Liver (tissue), 9 donors: ENCODE results near the gene COQ8A. TPM values are rescaled to one million over a fixed set of nuclear protein-coding genes. Genes with fewer than 3 reads are reported as not detected.

ENCODE experiments used
- DNase-seq: peaks from one replicate; pipeline ENCODE4 v3.0.0-alpha.2; 2017; ENCODE audit warnings: low spot score
- H3K27ac ChIP-seq, 2 donors: one replicate each; pipeline ENCODE4 v1.7.0; 2013; ENCODE audit warnings: inconsistent platforms in 2 of 2, low read length in 2 of 2, control low read depth in 1 of 2, low read depth in 1 of 2, mild to moderate bottlenecking in 1 of 2
- H3K27me3 ChIP-seq, 4 donors: one replicate each; pipeline versions ENCODE4 v1.6.1 to v1.7.0; 2013; ENCODE audit warnings: low read length in 3 of 4, inconsistent platforms in 1 of 4, mild to moderate bottlenecking in 1 of 4, moderate library complexity in 1 of 4; ENCODE audit not compliant: control insufficient read depth in 4 of 4, insufficient read depth in 4 of 4
- H3K36me3 ChIP-seq, 4 donors: one replicate each; pipeline versions ENCODE4 v1.6.1 to v1.7.0; 2013; ENCODE audit warnings: low read length in 3 of 4, mild to moderate bottlenecking in 3 of 4, low read depth in 1 of 4, moderate library complexity in 1 of 4; ENCODE audit not compliant: control insufficient read depth in 4 of 4, insufficient read depth in 3 of 4
- H3K4me1 ChIP-seq, 4 donors: one replicate each; pipeline versions ENCODE4 v1.6.1 to v1.7.0; 2013; ENCODE audit warnings: low read length in 3 of 4, mild to moderate bottlenecking in 3 of 4, moderate library complexity in 1 of 4; ENCODE audit not compliant: control insufficient read depth in 4 of 4, insufficient read depth in 4 of 4
- H3K4me3 ChIP-seq, 3 donors: one replicate each; pipeline versions ENCODE4 v1.6.1 to v1.7.0; 2013; ENCODE audit warnings: low read length in 3 of 3, control low read depth in 1 of 3, low read depth in 1 of 3, mild to moderate bottlenecking in 1 of 3
- H3K9ac ChIP-seq, 2 donors: one replicate each; pipeline ENCODE4 v1.7.0; 2013; ENCODE audit warnings: low read length in 2 of 2, mild to moderate bottlenecking in 2 of 2, moderate library complexity in 2 of 2, control low read depth in 1 of 2, low read depth in 1 of 2
- H3K9me3 ChIP-seq, 4 donors: one replicate each; pipeline versions ENCODE4 v1.6.1 to v1.7.0; 2013; ENCODE audit warnings: low read length in 3 of 4; ENCODE audit not compliant: control insufficient read depth in 4 of 4
- EGR1 ChIP-seq, 2 donors: IDR thresholded peaks; 2 replicates each; pipeline ENCODE4 v1.6.1; 2016 to 2018; ENCODE audit warnings: antibody characterized with exemption in 2 of 2, low read depth in 2 of 2
- FOXA1 ChIP-seq: IDR thresholded peaks from 2 replicates; pipeline ENCODE4 v1.6.1; 2016; ENCODE audit warnings: antibody characterized with exemption
- FOXA2 ChIP-seq: IDR thresholded peaks from 2 replicates; pipeline ENCODE4 v1.6.1; 2016; ENCODE audit warnings: antibody characterized with exemption
- GABPA ChIP-seq, 2 donors: IDR thresholded peaks in 1 of 2; conservative IDR thresholded peaks in 1 of 2; 2 replicates each; pipeline ENCODE4 v1.6.1; 2016; ENCODE audit warnings: antibody characterized with exemption in 2 of 2, mild to moderate bottlenecking in 1 of 2, moderate library complexity in 1 of 2
- HNF4A ChIP-seq, 2 donors: conservative IDR thresholded peaks; 2 replicates each; pipeline ENCODE4 v1.6.1; 2016; ENCODE audit warnings: antibody characterized with exemption in 2 of 2, mild to moderate bottlenecking in 2 of 2
- HNF4G ChIP-seq: IDR thresholded peaks from 2 replicates; pipeline ENCODE4 v1.6.1; 2016; ENCODE audit warnings: antibody characterized with exemption
- JUND ChIP-seq, 2 donors: IDR thresholded peaks; 2 replicates each; pipeline ENCODE4 v1.6.1; 2016; ENCODE audit warnings: antibody characterized with exemption in 2 of 2
- NR2F2 ChIP-seq: IDR thresholded peaks from 2 replicates; pipeline ENCODE4 v1.6.1; 2016; ENCODE audit warnings: antibody characterized with exemption
- RAD21 ChIP-seq, 2 donors: IDR thresholded peaks; 2 replicates each; pipeline ENCODE4 v1.6.1; 2016; ENCODE audit warnings: antibody characterized with exemption in 2 of 2, mild to moderate bottlenecking in 2 of 2
- SP1 ChIP-seq: IDR thresholded peaks from 2 replicates; pipeline ENCODE4 v1.6.1; 2018; ENCODE audit warnings: antibody characterized with exemption, mild to moderate bottlenecking
- YY1 ChIP-seq: IDR thresholded peaks from 2 replicates; pipeline ENCODE4 v1.6.1; 2016; ENCODE audit warnings: antibody characterized with exemption, mild to moderate bottlenecking
- WGBS: extraction: QIAGEN DNeasy Blood & Tissue Kit; methylation state at CpG from one replicate; pipeline ENCODE4 v1.1.7; 2013; 5-methylcytosine and 5-hydroxymethylcytosine counted together
- polyA plus RNA-seq, 2 donors: library from polyadenylated mRNA; stranded (reverse) in 1 of 2; unstranded in 1 of 2; fragments of 200-250 nt in 1 of 2; fragments of >200 nt in 1 of 2; fragmentation: Nextera tagmentation in 1 of 2; extraction: Ambion mirVana in 1 of 2; gene quantifications; one replicate each; pipeline versions ENCODE4 v1.2.1 to v1.2.3, GENCODE V29; 2013 to 2015
- total RNA-seq, 2 donors: library from RNA; depleted of rRNA; stranded (reverse); fragments of >200 nt; gene quantifications; one replicate each; pipeline ENCODE4 v1.2.3, GENCODE V29; 2014
- TF ChIP-seq, protein P1 (sequence below): IDR thresholded peaks from 2 replicates; pipeline ENCODE4 v1.6.1; 2016; ENCODE audit warnings: antibody characterized with exemption
- TF ChIP-seq, protein P2 (sequence below): fragments of 150-350 bp; IDR thresholded peaks from 2 replicates; pipeline ENCODE4 v1.5.1; 2017; ENCODE audit warnings: improper control_type of control experiment, low read depth, low read length; ENCODE audit not compliant: missing input control
- TF ChIP-seq, protein P3 (sequence below): IDR thresholded peaks from 2 replicates; pipeline ENCODE4 v1.6.1; 2016; ENCODE audit warnings: antibody characterized with exemption
- TF ChIP-seq, protein P4 (sequence below): IDR thresholded peaks from 2 replicates; pipeline ENCODE4 v1.6.1; 2016; ENCODE audit warnings: antibody characterized with exemption
- donor health status: healthy.
- donor health status: healthy.
- donor health status: healthy.
- donor health status: healthy.
- donor health status: healthy.

The COQ8A gene
- total and polyA plus RNA-seq, 4 donors: 24.4 to 60.0 (median 54.9) TPM

DNA sequence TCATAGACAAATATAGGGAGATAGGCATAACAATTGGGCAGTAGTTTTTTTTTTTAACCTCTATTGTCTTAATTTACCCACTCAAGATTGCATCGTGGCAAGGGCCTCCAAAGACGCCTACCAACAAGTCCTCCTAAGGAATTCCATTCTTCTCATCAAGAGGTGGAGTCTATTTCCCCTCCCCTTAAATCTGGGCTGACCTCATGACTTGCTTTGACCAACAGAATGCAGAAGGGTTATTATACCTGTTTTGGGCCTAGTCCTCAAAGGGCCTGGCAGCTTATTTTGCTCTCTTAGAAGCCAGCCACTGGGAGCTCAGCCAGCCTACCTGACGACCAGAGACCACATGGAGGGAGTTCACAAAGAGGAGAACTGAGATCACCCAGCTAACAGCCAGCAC is 92.3 kb downstream of the COQ8A start:
- no peak for TF ChIP-seq JUND (IDR thresholded peaks at IDR 0.05)
- TF ChIP-seq HNF4A (conservative IDR thresholded peaks at IDR 0.05): no peak
- no peak for TF ChIP-seq GABPA (IDR thresholded peaks at IDR 0.05 in 1 of 2, conservative IDR thresholded peaks at IDR 0.05 in 1 of 2)
- TF ChIP-seq, protein P1, sequence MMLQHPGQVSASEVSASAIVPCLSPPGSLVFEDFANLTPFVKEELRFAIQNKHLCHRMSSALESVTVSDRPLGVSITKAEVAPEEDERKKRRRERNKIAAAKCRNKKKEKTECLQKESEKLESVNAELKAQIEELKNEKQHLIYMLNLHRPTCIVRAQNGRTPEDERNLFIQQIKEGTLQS: no peak
- TF ChIP-seq NR2F2: no peak
- TF ChIP-seq SP1: no peak
- TF ChIP-seq YY1: no peak
- whole genome bisulfite sequencing: 81% methylated on average over 3 of the region's 3 CpGs
- Histone ChIP-seq H3K36me3 (peaks cover 1 to 21% (median 15%) of the 10 kb centered on the region in 4 donors), H3K9me3 (no peaks in the 10 kb centered on the region), H3K4me1 (no peaks in the 10 kb centered on the region), H3K4me3 (no peak overlapping the region), H3K27me3 (no peaks in the 10 kb centered on the region), H3K27ac (no peak overlapping the region), H3K9ac (no peak overlapping the region)
- DNase-seq: no peak

DNA sequence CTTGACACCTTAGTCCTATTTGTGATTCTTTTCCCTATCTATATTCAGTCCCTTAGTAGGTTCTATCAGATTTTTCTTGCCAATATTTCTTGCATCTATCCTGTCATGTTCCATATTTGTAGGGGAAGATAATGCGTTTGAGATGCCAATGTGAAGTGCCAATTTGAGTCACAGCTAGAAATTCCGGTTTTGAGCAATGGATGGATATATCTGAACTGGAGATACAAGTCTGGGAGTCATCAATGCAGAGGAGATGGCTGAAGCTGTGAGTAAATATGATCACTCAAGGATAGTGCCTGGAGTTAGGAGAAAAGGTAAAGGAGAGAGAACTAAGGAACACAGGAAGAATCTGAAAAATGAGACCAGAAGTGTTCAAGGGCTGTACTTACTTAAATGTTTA is 93.8 kb downstream of the COQ8A start:
- no peak overlapping the region for H3K27ac ChIP-seq

DNA sequence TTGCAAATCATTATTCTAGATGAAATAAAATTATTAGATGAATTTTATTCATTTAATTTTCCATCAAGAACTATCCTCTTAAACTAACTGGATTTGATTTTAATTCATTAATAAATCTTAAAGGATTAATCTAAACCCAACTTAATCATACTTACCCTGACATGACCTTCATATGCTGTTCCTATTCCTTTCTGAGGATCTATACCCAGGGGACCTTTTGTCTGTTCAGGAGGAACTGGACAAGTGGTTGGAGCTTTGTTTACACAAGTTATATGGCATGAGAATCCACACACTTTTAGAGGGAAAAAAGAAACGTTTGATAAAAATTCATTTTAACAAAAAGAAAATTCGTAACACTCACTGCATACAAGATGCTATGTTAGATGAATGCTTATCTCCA is 95.2 kb downstream of the COQ8A start:
- Histone ChIP-seq H3K9ac (no peak overlapping the region), H3K36me3 (peaks cover 0 to 17% (median 9%) of the 10 kb centered on the region in 4 donors), H3K27ac (no peak overlapping the region), H3K4me3 (no peak overlapping the region), H3K4me1 (no peaks in the 10 kb centered on the region), H3K9me3 (no peaks in the 10 kb centered on the region), H3K27me3 (no peaks in the 10 kb centered on the region)
- no peak for TF ChIP-seq FOXA2
- TF ChIP-seq, protein P2, sequence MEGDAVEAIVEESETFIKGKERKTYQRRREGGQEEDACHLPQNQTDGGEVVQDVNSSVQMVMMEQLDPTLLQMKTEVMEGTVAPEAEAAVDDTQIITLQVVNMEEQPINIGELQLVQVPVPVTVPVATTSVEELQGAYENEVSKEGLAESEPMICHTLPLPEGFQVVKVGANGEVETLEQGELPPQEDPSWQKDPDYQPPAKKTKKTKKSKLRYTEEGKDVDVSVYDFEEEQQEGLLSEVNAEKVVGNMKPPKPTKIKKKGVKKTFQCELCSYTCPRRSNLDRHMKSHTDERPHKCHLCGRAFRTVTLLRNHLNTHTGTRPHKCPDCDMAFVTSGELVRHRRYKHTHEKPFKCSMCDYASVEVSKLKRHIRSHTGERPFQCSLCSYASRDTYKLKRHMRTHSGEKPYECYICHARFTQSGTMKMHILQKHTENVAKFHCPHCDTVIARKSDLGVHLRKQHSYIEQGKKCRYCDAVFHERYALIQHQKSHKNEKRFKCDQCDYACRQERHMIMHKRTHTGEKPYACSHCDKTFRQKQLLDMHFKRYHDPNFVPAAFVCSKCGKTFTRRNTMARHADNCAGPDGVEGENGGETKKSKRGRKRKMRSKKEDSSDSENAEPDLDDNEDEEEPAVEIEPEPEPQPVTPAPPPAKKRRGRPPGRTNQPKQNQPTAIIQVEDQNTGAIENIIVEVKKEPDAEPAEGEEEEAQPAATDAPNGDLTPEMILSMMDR: no peak
- TF ChIP-seq YY1: no peak
- no peak for TF ChIP-seq SP1
- no peak for TF ChIP-seq EGR1 (IDR thresholded peaks at IDR 0.05; ENCODE audit: low read depth in 2 of 2)
- TF ChIP-seq NR2F2: no peak
- TF ChIP-seq, protein P3, sequence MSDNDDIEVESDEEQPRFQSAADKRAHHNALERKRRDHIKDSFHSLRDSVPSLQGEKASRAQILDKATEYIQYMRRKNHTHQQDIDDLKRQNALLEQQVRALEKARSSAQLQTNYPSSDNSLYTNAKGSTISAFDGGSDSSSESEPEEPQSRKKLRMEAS: no peak
- TF ChIP-seq, protein P1: no peak
- no peak for TF ChIP-seq GABPA (IDR thresholded peaks at IDR 0.05 in 1 of 2, conservative IDR thresholded peaks at IDR 0.05 in 1 of 2)
- 88% methylated on average over 2 of the region's 2 CpGs for WGBS
- no peak for DNase-seq

More for the DNA sequence above, 93.8 kb downstream of the COQ8A start:
- peaks cover 0 to 15% (median 10%) of the 10 kb centered on the region in 4 donors for H3K36me3 ChIP-seq
- no peak for DNase-seq
- no peaks in the 10 kb centered on the region for H3K9me3 ChIP-seq
- TF ChIP-seq HNF4G: no peak
- no peak for TF ChIP-seq GABPA (IDR thresholded peaks at IDR 0.05 in 1 of 2, conservative IDR thresholded peaks at IDR 0.05 in 1 of 2)
- TF ChIP-seq FOXA2: no peak
- no peak for TF ChIP-seq FOXA1
- TF ChIP-seq RAD21 (IDR thresholded peaks at IDR 0.05): no peak
- TF ChIP-seq YY1: no peak
- TF ChIP-seq, protein P4, sequence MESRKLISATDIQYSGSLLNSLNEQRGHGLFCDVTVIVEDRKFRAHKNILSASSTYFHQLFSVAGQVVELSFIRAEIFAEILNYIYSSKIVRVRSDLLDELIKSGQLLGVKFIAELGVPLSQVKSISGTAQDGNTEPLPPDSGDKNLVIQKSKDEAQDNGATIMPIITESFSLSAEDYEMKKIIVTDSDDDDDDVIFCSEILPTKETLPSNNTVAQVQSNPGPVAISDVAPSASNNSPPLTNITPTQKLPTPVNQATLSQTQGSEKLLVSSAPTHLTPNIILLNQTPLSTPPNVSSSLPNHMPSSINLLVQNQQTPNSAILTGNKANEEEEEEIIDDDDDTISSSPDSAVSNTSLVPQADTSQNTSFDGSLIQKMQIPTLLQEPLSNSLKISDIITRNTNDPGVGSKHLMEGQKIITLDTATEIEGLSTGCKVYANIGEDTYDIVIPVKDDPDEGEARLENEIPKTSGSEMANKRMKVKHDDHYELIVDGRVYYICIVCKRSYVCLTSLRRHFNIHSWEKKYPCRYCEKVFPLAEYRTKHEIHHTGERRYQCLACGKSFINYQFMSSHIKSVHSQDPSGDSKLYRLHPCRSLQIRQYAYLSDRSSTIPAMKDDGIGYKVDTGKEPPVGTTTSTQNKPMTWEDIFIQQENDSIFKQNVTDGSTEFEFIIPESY: no peak
- H3K4me1 ChIP-seq: no peaks in the 10 kb centered on the region
- no peak overlapping the region for H3K9ac ChIP-seq
- H3K27me3 ChIP-seq: no peaks in the 10 kb centered on the region
- 98% methylated on average over 2 of the region's 2 CpGs for WGBS
- H3K4me3 ChIP-seq: no peak overlapping the region
